Naive thymus-derived CD8-positive, alpha-beta T cell (primary cell): ENCODE data around the gene IL1RAPL2. TPM values are rescaled to one million over a fixed set of nuclear protein-coding genes. Genes with fewer than 3 reads are reported as not detected.
A peak's percentile ranks its signal among the peaks of the same experiment; 100 is the strongest.

Experiments
- ATAC-seq, 2 donors: fragments of 150-1000 bp; cut with Tn5 transposase in 1 of 2; sonication (Bioruptor Pico), chemical (Tn5 transposase) in 1 of 2; 1 replicate in 1 of 2; 2 replicates in 1 of 2; pipeline ENCODE4 v1.10.0; 2021; ENCODE audit warnings: mild to moderate bottlenecking in 2 of 2, moderate library complexity in 2 of 2
- POLR2A ChIA-PET: fragments of 350-600 bp; sonication (Branson Sonifier 250); formaldehyde crosslinking; loops from one replicate; lab custom pipeline; 2021; ENCODE audit warnings: antibody characterized with exemption; lab: Charles Lee
- DNase-seq, 10 donors: peaks; one replicate each; pipeline versions ENCODE4 v3.0.0 to v3.0.0-alpha.2; 2020 to 2022
- H3K27ac Mint-ChIP-seq, 10 donors: one replicate each; pipeline ENCODE4 v1.8.0; 2020 to 2022; ENCODE audit warnings: mild to moderate bottlenecking in 10 of 10, mixed read lengths in 10 of 10, moderate library complexity in 4 of 10, inconsistent platforms in 1 of 10
- H3K27me3 Mint-ChIP-seq, 5 donors: one replicate each; pipeline ENCODE4 v1.8.0; 2021 to 2022; ENCODE audit warnings: mixed read lengths in 5 of 5
- H3K36me3 Mint-ChIP-seq, 3 donors: one replicate each; pipeline ENCODE4 v1.8.0; 2020 to 2022; ENCODE audit warnings: mixed read lengths in 3 of 3, mild to moderate bottlenecking in 2 of 3, inconsistent platforms in 1 of 3
- H3K4me1 Mint-ChIP-seq, 4 donors: one replicate each; pipeline ENCODE4 v1.8.0; 2021 to 2022; ENCODE audit warnings: mixed read lengths in 4 of 4
- H3K4me3 Mint-ChIP-seq, 10 donors: one replicate each; pipeline ENCODE4 v1.8.0; 2020 to 2022; ENCODE audit warnings: mild to moderate bottlenecking in 10 of 10, mixed read lengths in 10 of 10, moderate library complexity in 6 of 10, inconsistent platforms in 1 of 10
- H3K9me3 Mint-ChIP-seq, 9 donors: one replicate each; pipeline ENCODE4 v1.8.0; 2020 to 2022; ENCODE audit warnings: mixed read lengths in 9 of 9, mild to moderate bottlenecking in 3 of 9, inconsistent platforms in 1 of 9, moderate library complexity in 1 of 9
- polyA plus RNA-seq, 3 donors: library from polyadenylated mRNA; unstranded; fragments of 300-500 nt; fragmentation: Illumina TruSeq; gene quantifications; one replicate each; pipeline ENCODE4 v1.2.3, GENCODE V29; 2021
- total RNA-seq, 8 experiments: library from RNA in 2 of 8; stranded (reverse) in 2 of 8; gene quantifications; one replicate each; pipeline ENCODE4 v1.2.3 and lab custom pipeline; 2021 to 2026

The IL1RAPL2 gene
- total and polyA plus RNA-seq, 5 experiments from 2014 or later = not detected

GRCh38 chrX:105173071-105173470 lies 607.1 kb downstream of the IL1RAPL2 start:
- no peaks in the 10 kb centered on the region for H3K4me1 Mint-ChIP-seq
- H3K36me3 Mint-ChIP-seq = no peaks in the 10 kb centered on the region
- ATAC-seq (no peak), DNase-seq (no peak)
- POLR2A ChIA-PET = no interaction called here
- H3K9me3 Mint-ChIP-seq = peaks cover 0 to 3% (median 0%) of the 10 kb centered on the region in 9 donors
- no peak overlapping the region for H3K27ac Mint-ChIP-seq
- H3K27me3 Mint-ChIP-seq = no peaks in the 10 kb centered on the region
- H3K4me3 Mint-ChIP-seq = no peak overlapping the region

DNA sequence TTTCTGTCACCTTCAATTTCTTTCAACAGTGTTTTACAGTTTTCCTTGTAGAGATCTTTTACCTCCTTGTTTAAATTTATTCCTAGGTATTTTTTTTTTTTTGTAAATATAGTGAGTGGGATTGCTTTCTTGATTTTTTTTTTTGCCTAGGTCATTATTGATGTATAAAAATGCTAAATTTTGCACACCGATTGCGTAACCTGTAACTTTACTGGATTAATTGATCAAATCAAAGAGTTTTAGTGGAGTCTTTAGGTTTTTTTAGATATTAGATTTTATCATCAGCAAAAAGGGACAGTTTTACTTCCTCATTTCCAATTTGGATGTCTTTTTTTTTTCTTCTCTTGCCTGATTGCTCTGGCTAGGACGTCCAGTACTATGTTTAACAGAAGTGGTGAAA lies 613.6 kb downstream of the IL1RAPL2 start:
- Mint-ChIP-seq H3K9me3 (peaks cover 0 to 4% (median 0%) of the 10 kb centered on the region in 9 donors), H3K27ac (no peak overlapping the region), H3K4me1 (no peaks in the 10 kb centered on the region), H3K36me3 (no peaks in the 10 kb centered on the region), H3K4me3 (no peak overlapping the region), H3K27me3 (no peaks in the 10 kb centered on the region)
- no peak for ATAC-seq
- POLR2A ChIA-PET = no interaction called here
- no peak for DNase-seq

DNA sequence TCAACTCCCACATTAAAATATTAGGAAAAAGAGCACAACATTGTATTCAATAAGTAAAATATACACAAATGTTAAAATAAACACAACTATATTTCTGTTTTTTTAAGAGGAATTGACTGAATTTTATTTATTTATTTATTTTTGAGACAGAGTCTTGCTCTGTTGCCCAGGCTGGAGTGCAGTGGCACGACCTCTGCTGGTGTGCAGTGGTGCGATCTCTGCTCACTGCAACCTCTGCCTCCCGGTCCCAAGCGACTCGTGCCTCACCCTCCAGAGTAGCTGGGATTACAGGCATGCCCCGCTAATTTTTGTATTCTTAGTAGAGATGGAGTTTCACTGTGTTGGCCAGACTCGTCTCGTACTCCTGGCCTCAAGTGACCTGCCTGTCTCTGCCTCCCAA lies 623.1 kb downstream of the IL1RAPL2 start:
- H3K4me1 Mint-ChIP-seq = no peaks in the 10 kb centered on the region
- ATAC-seq = no peak
- H3K4me3 Mint-ChIP-seq = no peak overlapping the region
- no peak overlapping the region for H3K27ac Mint-ChIP-seq
- H3K9me3 Mint-ChIP-seq = no peaks in the 10 kb centered on the region
- H3K27me3 Mint-ChIP-seq = peaks cover 0 to 5% (median 1%) of the 10 kb centered on the region in 5 donors
- no peaks in the 10 kb centered on the region for H3K36me3 Mint-ChIP-seq
- POLR2A ChIA-PET = no interaction called here
- no peak for DNase-seq

GRCh38 chrX:105190252-105190853 lies 624.4 kb downstream of the IL1RAPL2 start:
- no peaks in the 10 kb centered on the region for H3K36me3 Mint-ChIP-seq
- ATAC-seq (no peak), DNase-seq (peak in 3 of 10 donors; percentile 13 to 28 (median 20))
- POLR2A ChIA-PET = no interaction called here
- H3K9me3 Mint-ChIP-seq = no peaks in the 10 kb centered on the region
- no peaks in the 10 kb centered on the region for H3K4me1 Mint-ChIP-seq
- H3K4me3 Mint-ChIP-seq = no peak overlapping the region
- no peak overlapping the region for H3K27ac Mint-ChIP-seq
- peaks cover 0 to 5% (median 1%) of the 10 kb centered on the region in 5 donors for H3K27me3 Mint-ChIP-seq

DNA sequence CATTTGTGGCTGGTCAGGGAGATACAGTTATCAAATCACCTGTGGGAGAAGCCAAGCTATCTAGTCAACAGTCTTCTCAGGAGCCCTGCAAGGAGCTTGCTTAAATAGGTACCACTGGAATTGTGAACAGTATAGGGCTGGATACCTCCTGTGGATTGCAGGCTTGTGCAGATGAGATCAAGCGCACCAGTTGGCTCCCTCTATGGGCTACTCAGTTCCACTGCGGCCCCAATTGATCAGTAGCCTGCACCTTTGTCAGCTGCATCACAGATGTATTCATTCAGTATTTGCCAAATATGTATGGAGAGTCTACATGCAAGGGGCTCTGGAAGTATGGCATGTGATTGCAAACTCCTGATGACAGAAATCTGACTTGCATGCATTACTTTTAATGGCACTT lies 625.9 kb downstream of the IL1RAPL2 start:
- ATAC-seq (no peak), DNase-seq (no peak)
- H3K4me3 Mint-ChIP-seq = no peak overlapping the region
- H3K27me3 Mint-ChIP-seq = peaks cover 0 to 1% (median 0%) of the 10 kb centered on the region in 5 donors
- no peak overlapping the region for H3K27ac Mint-ChIP-seq
- H3K36me3 Mint-ChIP-seq = no peaks in the 10 kb centered on the region
- no peaks in the 10 kb centered on the region for H3K4me1 Mint-ChIP-seq
- no peaks in the 10 kb centered on the region for H3K9me3 Mint-ChIP-seq
- POLR2A ChIA-PET = no interaction called here

DNA sequence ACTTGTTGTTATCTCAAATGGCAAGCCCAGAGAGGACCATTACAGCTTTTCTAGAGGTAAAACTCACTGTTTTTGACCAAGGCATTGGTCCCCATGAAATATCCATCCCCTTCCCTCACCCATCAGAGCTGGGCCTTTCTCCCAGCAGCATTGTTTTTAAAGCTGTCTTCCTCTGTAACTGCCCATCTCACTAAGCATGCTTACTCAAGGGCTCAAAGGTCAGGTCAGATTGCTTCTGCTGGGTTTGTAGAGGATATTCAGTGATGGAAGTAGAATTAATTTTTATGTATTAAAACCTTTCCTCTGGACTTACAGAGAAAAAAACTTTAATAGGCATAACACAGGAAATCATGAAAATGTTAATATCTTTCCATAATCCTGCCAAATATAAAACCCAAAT lies 643.4 kb downstream of the IL1RAPL2 start:
- Mint-ChIP-seq H3K27ac (no peak overlapping the region), H3K4me1 (no peaks in the 10 kb centered on the region), H3K36me3 (no peaks in the 10 kb centered on the region), H3K9me3 (peaks cover 0 to 3% (median 0%) of the 10 kb centered on the region in 9 donors), H3K4me3 (no peak overlapping the region), H3K27me3 (no peaks in the 10 kb centered on the region)
- ATAC-seq (no peak), DNase-seq (no peak)
- POLR2A ChIA-PET = no interaction called here

DNA sequence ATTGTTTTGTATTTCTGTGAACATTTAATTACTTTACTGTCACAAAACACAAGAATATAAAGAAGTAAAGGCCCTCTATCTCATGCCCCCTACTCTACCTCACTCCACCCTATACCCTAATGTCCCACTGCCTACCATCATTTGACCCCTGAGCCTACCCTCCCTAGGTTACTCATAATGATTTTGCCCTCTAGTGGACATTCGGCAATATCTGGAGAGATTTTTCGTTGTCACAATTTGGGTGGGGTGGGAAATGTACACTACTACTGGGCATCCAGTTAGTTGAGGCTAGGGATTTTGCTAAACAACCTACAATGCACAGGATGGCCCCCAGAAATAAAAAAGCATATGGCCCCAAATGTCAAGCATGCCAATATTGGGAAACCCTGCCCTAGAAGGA lies 644.3 kb downstream of the IL1RAPL2 start:
- POLR2A ChIA-PET = no interaction called here
- ATAC-seq (no peak), DNase-seq (no peak)
- Mint-ChIP-seq H3K9me3 (peaks cover 0 to 9% (median 0%) of the 10 kb centered on the region in 9 donors), H3K36me3 (no peaks in the 10 kb centered on the region), H3K27me3 (no peaks in the 10 kb centered on the region), H3K4me1 (no peaks in the 10 kb centered on the region), H3K27ac (no peak overlapping the region), H3K4me3 (no peak overlapping the region)

DNA sequence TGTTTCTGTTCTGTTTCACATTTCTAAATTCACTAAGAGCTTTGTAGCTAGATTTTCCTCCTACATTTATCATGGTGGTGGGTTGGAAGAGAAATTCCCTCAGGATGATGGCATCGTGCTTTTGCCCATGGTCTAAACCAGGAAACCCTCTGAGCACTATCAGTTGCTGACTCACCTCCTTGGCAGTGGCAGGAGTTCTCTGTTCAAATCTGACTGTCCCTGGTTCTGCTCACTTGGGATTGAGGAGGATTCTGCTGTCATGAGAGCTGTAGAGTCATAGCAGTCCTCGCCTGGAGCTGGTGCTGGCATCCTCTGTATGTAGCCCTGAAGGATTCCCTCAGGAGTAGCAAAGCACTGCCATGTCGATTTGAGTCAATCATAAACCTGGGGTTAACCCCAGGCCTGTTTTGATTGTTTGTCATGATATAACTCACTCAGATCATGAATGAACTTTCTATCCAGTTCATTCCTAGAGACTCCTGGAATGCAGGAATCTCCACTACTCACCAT lies 645.1 kb downstream of the IL1RAPL2 start:
- ATAC-seq (no peak), DNase-seq (no peak)
- H3K36me3 Mint-ChIP-seq = no peaks in the 10 kb centered on the region
- POLR2A ChIA-PET = no interaction called here
- H3K4me1 Mint-ChIP-seq = no peaks in the 10 kb centered on the region
- no peak overlapping the region for H3K27ac Mint-ChIP-seq
- H3K9me3 Mint-ChIP-seq = peaks cover 0 to 11% (median 1%) of the 10 kb centered on the region in 9 donors
- H3K27me3 Mint-ChIP-seq = no peaks in the 10 kb centered on the region
- no peak overlapping the region for H3K4me3 Mint-ChIP-seq

- Mint-ChIP-seq H3K27me3 (no peaks in the 10 kb centered on the region), H3K4me3 (no peak overlapping the region), H3K27ac (no peak overlapping the region), H3K4me1 (no peaks in the 10 kb centered on the region), H3K9me3 (peaks cover 0 to 36% (median 7%) of the 10 kb centered on the region in 9 donors), H3K36me3 (no peaks in the 10 kb centered on the region)
- no peak for ATAC-seq
- POLR2A ChIA-PET = no interaction called here
- DNase-seq = no peak
These were observed 653.7 kb downstream of the IL1RAPL2 start for GRCh38 chrX:105219454-105220401.

DNA sequence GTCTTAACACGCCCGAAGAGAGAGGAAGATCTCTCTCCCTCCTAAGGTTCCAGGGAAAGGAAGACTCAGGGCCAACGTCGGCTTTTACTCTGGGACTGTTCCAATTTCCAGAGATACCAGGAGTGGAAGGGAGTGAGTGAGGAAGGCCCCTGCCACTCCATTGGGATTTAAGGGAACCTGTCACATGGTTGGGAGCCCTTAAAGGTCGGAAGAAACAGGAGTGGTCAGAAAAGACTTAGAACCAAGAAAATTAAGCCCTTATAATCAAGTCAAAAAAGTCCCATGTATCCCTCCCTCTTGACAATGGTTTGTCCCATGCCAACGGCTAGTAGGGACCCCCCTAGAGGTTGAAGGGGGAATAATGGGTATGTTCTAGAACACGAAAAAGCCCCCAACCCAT lies 654.6 kb downstream of the IL1RAPL2 start, which contains the start of gene TEX13A:
TEX13A (minus strand) TSS at position 59 of the 400 bp plus-strand sequence. CDS start 297 bp downstream, outside the sequence.
- no peaks in the 10 kb centered on the region for H3K27me3 Mint-ChIP-seq
- ATAC-seq (no peak), DNase-seq (no peak)
- no peak within 1 kb of the TSS for H3K27ac Mint-ChIP-seq
- POLR2A ChIA-PET = no interaction called here
- peaks cover 0 to 36% (median 4%) of the 10 kb centered on the region in 9 donors for H3K9me3 Mint-ChIP-seq
- no peaks in the 10 kb centered on the region for H3K36me3 Mint-ChIP-seq
- H3K4me1 Mint-ChIP-seq = no peaks in the 10 kb centered on the region
- no peak within 1 kb of the TSS for H3K4me3 Mint-ChIP-seq

- Mint-ChIP-seq H3K27me3 (no peaks in the 10 kb centered on the region), H3K27ac (no peak overlapping the region), H3K4me1 (no peaks in the 10 kb centered on the region), H3K4me3 (no peak overlapping the region), H3K9me3 (peaks cover 0 to 29% (median 4%) of the 10 kb centered on the region in 9 donors), H3K36me3 (no peaks in the 10 kb centered on the region)
- DNase-seq = no peak
- POLR2A ChIA-PET = no interaction called here
- no peak for ATAC-seq
These were observed 655.4 kb downstream of the IL1RAPL2 start for GRCh38 chrX:105221374-105221773.

GRCh38 chrX:105226499-105226898 lies 660.5 kb downstream of the IL1RAPL2 start:
- H3K27me3 Mint-ChIP-seq = no peaks in the 10 kb centered on the region
- no peak overlapping the region for H3K4me3 Mint-ChIP-seq
- H3K36me3 Mint-ChIP-seq = no peaks in the 10 kb centered on the region
- H3K4me1 Mint-ChIP-seq = no peaks in the 10 kb centered on the region
- H3K27ac Mint-ChIP-seq = no peak overlapping the region
- POLR2A ChIA-PET = no interaction called here
- no peak for DNase-seq
- H3K9me3 Mint-ChIP-seq = peaks cover 0 to 7% (median 0%) of the 10 kb centered on the region in 9 donors
- ATAC-seq = no peak

GRCh38 chrX:105228602-105229001 lies 662.6 kb downstream of the IL1RAPL2 start:
- H3K4me3 Mint-ChIP-seq = no peak overlapping the region
- H3K4me1 Mint-ChIP-seq = no peaks in the 10 kb centered on the region
- ATAC-seq (no peak), DNase-seq (no peak)
- H3K27ac Mint-ChIP-seq = no peak overlapping the region
- H3K27me3 Mint-ChIP-seq = no peaks in the 10 kb centered on the region
- no peaks in the 10 kb centered on the region for H3K9me3 Mint-ChIP-seq
- POLR2A ChIA-PET = no interaction called here
- H3K36me3 Mint-ChIP-seq = no peaks in the 10 kb centered on the region
